Skin of body (tissue), 2 donors: ENCODE data around the gene MIA2. TPM values are rescaled to one million over a fixed set of nuclear protein-coding genes. Genes with fewer than 3 reads are reported as not detected.
"Not testable (repeated sequence)": the region's sequence is repeated elsewhere in the genome, so short reads cannot be mapped to it uniquely, and the experiment has no call there.

ENCODE experiments used
- DNase-seq: peaks from one replicate; lab custom pipeline; 2025; lab: John Stamatoyannopoulos, UW
- total RNA-seq: library from RNA; depleted of rRNA; stranded (reverse); fragments of >200 nt; gene quantifications from one replicate; pipeline ENCODE4 v1.2.3, GENCODE V29; 2014

Gene MIA2
- total RNA-seq, 1 donor from 2014 or later = 19.9 TPM

DNA sequence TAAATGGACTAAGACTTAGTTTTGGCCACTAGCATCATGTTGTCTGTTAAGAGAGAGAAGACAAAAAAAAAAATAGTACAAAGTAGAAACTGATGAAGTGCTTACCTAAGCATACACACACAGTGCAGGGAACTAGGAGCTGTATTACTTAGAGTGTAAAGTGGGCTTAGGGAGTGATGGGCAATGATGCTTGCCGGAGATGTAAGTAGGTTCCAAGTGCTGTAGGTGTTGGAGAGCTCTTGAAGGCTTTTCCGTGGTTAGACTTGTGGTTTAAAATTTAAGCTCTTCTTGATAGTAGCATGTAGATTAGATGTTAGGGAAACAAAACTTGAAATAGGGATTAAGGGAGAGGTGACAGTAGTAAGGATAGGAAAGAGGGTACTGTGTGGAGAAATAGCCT lies 34.7 kb downstream of the MIA2 start:
- DNase-seq = peak; percentile 1

DNA sequence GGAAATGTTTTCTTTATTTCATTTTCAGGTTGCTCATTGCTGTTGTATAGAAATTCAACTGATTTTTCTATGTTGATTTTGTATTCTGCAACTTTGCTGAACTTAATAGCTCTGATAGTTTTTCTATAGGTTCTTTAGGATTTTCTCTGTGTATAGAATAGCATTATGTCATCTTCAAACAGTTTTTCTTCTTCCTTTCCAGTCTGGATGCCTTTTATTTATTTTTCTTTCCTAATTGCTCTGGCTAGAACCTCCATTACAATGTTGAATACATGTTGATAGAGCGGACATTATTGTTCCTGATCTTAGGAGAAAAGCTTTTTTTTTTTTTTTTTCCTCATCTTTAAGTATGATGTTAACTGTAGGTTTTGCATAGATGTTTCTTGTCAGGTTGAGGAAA lies 39.2 kb downstream of the MIA2 start:
- no peak for DNase-seq

DNA sequence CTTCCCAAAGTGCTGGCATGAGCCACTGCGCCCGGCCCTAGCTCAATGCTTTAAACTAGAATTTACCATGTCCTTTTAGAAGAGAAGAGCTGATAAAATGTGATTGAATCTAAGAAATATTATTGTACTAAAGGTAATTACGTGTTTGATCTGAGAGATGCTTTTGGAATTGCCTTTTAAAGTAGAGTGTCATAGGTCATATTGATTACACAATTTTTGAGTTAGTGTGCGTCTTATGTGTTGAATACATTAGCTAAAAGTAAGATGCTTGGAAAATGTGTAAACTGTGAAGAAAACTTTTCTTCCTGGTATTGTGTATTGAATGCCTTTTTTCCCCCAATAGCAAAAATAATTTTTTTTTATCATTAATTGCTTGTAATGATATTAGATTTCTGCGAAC lies 41.7 kb downstream of the MIA2 start:
- no peak for DNase-seq

DNA sequence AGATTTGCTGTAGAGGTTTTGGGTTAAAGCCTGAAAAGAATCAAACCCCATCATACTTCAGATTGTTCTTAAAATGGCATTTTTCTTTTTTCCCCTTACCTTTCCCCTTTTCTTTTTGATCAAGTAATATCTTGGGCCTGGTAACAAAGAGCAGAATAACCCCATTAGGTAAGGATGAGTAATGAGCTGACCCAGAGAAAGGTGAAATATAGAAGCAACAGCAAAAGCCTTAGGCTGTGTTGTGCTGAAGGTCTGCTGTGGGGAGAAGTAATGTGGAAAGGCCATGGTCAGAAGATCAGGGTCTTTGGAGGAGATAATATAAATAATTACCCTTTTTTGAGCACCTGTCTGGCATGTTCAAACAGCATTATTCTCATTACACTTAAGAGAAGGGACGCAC lies 42.3 kb downstream of the MIA2 start:
- DNase-seq = no peak

DNA sequence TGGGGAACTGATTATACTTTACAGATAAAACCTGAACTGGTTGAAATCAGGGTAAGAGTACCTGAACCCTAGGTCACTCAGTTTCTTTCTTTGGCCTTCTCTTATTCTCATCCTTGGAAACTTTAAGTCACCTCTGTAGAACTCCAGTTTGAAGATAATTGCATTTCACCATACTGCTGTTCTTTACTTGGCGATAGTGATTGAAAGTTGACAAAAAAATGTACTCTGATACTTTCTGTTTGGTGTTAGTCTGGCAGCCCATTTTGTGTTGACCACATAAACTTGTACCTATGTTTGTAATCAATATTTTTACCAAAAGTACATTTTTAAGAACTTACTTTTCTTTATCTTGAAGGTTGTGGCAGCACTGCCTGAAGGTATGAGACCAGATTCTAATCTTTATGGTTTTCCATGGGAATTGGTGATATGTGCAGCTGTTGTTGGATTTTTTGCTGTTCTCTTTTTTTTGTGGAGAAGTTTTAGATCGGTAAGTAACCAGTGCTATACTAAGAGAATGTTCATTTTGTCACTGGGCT lies 42.9 kb downstream of the MIA2 start:
- no peak for DNase-seq

DNA sequence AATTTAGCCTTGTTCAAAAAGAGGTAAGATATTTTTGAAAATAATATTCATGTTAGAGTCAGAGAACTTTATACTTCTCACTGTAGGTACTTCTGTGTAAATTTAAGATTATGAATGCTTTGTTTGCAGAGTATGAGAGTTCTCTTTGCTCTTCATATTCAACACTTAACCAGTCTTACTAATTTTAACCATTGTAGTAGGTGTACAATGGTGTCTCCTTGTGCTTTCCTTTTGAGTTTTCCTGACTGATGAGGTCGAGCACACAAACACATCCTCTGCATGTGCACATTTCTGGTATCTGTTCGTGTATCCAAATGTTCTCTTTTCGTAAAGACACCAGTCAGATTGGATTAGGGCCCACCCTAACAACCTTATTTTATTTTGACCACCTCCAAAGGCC lies 45.8 kb downstream of the MIA2 start:
- no peak for DNase-seq

DNA sequence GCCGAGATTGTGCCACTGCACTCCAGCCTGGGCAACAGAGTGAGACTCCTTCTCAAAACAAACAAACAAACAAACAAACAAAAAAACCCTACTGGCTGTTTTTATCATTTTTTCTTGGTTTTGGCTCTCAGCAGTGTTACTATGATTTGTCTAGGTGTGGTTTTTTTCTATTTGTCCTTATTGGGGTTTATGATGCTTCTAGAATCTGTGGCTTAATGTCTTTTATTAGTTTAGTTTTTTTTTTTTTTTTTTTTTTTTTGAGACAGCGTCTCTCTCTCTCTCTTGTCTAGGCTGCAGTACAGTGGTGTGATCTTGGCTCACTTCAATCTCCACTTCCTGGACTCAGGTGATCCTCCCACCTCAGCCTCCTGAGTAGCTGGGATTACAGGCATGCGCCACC lies 47.0 kb downstream of the MIA2 start:
- DNase-seq = not testable (repeated sequence)

DNA sequence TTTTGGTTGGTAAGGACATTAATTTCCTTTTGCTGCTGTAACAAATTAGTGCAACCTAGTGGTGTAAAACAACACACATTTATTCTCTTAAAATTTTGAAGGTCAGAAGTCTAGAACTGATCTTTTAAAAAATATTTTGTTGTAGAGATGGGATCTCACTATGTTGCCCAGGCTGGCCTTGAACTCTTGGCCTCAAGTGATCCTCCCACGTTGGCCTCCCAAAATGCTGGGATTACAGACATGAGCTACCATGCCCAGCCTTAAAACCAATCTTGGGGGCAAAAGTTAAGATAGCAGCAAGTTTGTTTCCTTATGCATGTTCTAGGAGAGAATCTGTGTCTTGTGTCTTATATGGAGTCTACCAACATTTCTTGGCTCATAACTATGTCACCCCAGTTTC lies 55.8 kb downstream of the MIA2 start:
- no peak for DNase-seq

DNA sequence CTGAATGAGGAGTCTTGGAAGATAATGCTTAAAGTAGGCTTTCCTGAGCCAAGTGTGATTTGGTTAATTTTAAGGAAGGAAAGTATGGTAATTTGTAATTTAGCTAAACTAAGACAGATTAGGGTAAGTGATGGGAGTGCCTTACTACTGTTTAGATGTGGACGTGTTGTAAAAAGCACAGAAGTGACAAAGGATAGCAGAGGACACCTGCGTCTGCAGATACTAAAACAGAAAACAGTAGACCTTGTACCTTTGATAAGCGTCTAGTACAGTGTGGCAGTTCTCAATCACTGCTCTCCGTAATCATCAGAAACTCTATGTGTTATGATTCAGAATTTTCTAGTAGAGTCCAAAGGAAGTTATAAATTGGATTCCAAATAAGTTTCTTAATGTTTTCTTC lies 58.0 kb downstream of the MIA2 start:
- DNase-seq = no peak

DNA sequence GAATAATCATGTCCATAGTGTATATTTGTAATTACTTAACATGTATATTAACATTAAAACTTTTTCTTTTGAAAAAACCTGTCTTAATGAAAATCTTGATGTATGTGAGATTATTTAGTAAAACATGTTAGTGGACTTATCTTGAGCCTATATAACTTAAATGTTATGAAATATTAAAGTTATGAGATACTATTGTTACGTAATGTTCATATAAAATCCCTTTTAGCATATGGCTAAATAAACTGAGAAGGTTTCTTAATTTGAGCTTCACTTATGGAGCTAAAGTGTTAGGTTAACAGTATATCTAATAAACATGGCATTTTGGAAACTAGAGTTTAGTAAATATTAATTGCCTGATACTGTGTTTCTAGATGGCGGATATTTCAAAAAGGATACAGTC lies 59.9 kb downstream of the MIA2 start:
- no peak for DNase-seq

DNA sequence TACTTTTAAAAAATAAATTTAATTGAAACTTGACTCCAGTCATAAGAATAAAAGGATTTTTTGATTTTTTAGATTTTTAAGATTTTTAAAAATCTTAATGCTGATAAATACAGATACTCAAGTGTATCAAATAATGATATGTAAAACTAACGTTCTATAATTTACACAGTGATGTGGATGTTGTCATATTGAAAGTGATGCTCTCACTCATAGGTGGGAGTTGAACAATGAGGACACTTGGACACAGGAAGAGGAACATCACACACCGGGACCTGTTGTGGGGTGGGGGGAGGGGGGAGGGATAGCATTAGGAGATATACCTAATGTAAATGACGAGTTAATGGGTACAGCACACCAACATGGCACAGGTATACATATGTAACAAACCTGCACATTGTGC lies 66.7 kb downstream of the MIA2 start:
- DNase-seq = not testable (repeated sequence)

DNA sequence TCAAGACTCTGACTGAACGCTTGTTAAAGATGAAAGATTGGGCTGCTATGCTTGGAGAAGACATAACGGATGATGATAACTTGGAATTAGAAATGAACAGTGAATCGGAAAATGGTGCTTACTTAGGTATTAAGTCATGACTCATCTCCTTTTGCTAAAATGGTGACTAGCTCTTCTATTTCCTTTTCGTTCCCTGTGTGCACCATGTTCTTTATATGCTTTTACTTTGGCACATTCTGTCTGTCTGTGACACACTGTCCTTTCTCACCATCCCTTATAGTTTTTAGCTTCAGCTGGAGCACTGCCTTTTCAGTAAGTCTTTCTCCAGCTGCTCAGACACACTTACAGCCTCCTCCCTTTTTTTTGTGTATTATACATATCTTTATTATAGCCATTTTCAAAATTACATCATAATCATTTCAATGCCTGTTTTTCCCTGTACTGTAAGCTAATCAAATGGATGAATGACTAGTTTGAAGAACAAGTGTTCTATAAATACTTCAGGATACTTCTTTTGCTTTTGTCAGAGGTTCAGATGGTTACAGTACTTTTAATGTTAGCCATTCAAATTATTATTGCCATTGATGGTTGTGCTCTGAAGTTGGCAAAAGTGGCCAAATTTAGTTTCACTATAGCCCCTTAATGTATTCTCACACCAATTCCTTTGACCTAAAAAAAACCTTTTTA lies 68.6 kb downstream of the MIA2 start:
- DNase-seq = no peak

DNA sequence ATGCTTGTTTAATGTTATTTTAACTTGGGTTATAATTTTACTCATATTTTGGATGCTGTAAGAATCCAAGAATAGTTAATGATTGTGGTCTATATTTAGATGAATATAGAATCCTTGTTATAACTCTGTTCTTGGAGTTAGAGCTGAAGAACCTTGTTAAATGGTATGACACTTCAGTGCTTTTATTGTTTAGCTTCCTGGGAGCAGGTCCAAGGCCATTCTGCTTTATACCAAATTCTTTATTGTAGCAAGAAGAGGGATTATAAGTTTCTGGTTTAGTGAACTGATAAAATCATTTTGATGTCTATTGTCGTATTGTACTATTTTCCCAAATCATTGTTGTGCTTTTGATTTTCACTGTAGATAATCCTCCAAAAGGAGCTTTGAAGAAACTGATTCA lies 69.4 kb downstream of the MIA2 start:
- no peak for DNase-seq

DNA sequence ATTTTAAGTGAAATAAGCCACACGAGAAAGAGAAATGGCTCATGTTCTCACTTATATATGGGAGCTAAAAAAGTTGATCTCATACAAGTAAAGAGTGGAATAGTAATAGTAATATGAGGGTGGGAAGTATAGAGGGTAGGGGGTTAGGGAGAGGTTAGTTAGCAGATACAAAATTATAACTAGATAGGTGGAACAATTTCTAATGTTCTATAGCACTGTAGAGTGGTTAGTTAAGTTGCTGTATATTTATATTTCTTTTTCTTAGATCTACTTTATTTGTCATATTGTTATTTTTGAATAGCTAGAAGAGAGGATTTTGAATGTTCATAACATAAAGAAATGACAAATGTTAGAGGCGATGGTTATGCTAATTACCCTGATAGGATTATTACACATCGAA lies 74.1 kb downstream of the MIA2 start:
- no peak for DNase-seq

DNA sequence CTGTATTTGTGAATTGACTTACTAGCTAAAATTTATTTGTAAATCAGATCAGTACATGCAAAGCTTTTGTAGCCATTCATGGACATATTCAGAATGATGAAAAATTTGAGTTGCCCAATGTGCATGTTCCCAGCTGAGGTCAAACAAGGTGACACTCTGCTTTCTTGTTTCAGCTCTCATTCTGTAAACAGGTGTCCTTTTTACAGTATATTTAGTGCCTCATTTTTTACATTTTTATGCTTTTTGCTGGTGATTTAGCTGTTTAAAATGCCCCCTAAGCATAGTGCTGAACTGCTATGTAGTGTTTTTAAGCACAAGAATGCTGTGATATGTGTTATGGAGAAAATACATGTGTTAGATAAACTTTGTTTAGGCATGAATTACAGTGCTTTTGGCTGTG lies 76.3 kb downstream of the MIA2 start:
- DNase-seq = no peak

DNA sequence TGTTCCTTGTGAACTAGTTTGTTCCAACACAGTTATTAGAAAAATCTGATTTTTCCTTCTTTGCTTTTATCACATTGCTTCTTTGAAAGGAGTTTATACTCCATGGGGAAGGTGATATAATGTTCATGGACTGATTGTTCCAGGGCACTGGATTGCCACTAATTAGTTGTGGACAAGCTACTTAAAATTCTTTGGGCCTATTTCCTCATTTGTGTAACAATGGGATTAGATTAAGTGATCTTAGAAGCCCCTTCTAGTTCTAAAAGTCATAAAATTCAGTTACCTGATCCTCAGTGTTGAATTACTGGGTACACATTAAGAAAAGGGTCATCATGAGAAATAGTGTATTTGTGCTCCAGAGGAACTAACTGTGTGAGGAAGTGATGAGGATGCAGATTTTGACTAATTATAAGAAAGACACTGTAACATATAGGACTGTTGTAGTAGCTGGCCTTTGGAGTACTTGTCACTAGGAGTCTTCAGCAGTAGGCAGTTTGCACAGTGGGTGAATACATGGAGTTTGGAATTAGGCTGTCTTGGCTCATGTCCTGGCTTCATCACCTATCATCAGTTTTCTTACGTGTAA lies 82.2 kb downstream of the MIA2 start:
- no peak for DNase-seq

DNA sequence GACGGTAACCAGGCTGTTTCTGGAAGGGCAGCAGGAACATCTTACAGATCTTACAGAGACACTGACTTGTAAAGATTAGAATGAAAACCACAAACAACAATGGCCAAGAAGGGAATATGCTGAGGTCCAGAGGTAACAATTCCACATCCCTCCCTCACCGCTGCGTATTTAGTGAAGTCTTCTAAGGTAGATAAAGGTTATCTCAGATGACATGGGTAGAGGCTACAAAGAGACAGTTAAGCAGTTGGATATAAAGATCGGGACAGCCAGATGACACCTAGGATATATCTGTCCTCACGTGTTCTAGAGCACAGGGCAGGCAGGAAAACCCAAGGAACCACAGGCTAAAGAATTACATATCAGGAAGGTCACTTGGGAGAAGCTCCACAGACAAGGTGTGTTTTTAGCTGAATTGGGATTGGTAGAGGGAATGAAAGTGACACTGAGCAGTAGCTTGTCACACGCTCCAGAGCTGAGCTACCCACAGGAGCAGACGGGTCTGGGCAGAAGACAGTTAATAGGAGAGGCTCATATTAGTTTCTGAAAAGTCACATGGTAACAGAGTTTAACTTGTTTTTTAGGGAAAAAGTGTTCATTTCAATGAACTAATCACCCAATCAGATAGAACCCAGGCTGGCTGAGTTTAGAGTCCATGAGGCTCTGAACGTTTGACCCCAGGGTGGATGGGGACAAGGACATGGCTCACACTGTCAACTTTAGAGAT lies 83.3 kb downstream of the MIA2 start:
- no peak for DNase-seq

DNA sequence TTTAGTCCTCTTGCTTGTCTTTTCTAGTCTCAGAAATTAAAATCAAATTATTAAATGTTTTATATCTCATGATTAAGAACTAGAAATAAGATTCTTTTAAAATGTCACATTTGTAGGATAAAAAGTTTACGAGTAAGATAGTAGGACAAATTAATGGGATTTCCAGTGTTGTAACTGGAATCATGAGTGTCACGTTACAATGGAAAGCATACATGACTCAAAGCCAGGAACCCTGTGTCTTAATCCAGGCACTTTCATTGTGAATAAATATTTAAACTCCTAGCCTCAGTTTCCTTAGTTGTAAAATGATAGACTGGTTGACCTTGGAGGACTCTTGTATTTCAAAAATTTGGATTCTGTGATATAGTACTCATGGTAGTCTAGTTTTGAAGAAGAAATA lies 84.9 kb downstream of the MIA2 start:
- no peak for DNase-seq

DNA sequence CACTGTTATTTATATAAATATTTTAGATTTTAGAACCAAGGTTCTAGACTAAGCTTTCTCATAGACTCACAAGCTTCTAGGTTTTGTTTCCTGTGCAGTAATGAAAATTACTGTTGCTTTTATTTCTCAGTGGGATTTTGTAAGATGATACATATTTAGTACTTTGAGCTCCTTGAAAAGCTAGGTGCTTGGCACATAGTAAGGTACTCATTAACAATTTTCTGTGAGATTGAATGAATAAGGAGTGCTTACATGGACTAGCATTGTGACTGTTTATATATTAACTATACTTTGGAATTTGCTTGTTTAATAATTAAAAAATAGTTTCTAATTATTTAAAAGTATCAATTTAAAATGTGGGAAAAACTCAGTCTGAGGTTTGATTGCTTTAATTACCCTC lies 85.7 kb downstream of the MIA2 start:
- no peak for DNase-seq

DNA sequence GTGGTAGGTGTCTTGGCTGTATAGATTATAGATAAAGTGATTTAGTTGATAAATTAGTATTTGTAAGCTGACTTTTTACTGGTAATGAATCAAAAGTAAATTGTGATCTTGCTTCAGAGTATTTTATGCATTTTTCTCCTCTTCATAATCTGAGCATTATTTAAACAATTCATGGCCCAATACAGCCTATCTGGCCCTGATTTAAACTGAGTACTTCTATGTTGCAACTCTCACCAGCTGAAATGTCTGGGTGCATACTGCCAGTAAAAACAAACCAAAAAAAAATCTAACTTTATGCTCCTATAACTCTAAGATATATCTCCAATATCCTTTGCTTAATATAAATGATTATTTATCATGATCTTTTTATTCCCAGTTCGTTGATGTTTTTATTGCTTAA lies 86.6 kb downstream of the MIA2 start:
- DNase-seq = no peak

DNA sequence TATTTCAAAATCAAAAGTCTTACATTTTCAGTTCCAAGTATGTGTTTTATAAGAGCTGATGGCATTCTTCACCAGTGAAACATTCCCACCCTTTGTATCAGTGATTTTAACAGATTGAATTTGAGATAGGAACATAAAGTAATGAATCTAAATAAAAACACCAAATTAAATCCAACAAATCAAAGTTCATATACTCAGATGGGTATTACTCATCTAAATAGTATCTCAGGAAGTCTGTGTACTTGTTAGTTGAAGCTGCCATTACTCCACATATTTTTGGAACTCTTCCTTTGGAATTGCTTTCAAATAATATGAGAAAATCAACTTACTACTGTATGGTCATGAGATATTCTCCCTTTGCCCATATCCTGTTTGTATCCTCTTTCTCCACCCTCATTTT lies 89.1 kb downstream of the MIA2 start:
- DNase-seq = no peak

DNA sequence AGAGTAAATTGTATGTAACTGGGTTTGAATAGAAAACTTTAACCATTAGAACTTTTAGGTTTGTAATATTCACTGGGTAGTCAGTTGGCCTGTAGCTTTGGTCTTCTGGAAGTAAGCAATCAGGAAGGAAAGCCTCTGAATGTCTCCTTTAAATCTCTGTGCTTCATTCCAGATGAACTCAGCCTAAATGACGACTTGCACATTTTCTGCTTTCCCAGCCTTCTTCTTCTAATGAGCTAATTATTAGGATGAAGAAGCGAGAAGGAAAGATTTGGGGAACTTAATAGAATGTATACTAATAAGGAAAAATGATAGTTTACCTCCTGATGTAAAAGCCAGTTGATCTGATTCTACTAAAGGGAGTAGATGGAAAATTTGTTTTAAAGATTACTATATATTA lies 90.4 kb downstream of the MIA2 start:
- no peak for DNase-seq

DNA sequence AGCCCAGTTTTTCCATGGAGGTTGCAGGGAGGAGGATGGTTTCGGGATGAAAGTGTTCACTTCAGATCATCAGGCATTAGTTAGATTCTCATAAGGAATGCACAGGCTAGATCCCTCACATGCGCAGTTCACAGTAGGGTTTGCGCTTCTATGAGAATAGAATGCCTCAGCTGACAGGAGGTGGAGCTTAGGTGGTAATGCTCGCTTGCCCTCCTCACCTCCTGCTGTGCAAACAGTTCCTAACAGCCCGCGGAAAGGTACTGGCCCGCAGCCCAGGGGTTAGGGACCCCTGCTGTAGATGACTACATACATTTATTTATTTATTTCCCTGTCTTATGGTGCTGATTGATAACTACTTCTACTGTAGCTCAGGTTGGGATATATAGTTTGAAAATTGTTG lies 105.3 kb downstream of the MIA2 start:
- no peak for DNase-seq
